GM21526 (cell line): ENCODE results near the gene TMUB2.

ENCODE experiments used
- ATAC-seq: cut with Tn5 transposase; IDR thresholded peaks from one replicate; pipeline ENCODE4 v1.9.1; 2021; ENCODE audit warnings: moderate library complexity; ENCODE audit not compliant: unreplicated experiment, low FRiP score

The TMUB2 gene

GRCh38 chr17:44176257-44176656, 10.5 kb upstream of the TMUB2 start:
- ATAC-seq, result no peak

DNA sequence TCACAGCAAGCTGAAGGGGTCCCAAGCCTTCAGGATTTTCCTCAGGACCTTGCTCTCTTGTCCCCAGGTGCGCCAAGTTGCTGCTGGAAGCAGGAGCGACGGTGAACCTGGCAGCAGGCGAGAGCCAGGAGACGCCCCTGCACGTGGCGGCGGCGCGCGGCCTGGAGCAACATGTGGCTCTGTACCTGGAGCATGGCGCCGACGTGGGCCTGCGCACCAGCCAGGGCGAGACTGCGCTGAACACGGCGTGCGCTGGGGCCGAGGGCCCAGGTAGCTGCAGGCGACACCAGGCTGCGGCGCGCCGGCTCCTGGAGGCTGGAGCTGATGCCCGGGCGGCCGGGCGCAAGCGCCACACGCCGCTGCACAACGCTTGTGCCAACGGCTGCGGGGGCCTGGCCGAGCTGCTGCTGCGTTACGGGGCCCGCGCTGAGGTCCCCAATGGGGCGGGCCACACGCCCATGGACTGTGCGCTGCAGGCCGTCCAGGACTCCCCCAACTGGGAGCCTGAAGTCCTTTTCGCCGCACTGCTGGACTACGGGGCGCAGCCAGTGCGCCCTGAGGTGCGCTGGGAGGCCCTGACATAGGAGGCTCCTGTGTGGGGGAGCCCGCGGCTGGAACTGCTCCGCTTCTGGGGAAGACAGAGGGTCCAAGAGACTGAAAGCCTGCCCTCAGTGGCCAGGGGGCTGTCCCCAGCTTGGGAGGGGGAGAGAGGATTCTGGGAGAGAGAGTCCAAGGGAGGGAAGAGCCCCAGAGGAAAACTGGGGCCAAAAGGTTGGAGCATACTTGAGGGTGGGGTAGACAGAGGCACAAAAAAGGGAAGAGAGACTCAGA, 9.9 kb upstream of the TMUB2 start:
- no peak for ATAC-seq

- no peak for ATAC-seq
Observed at GRCh38 chr17:44177640-44178039, 9.1 kb upstream of the TMUB2 start.

DNA sequence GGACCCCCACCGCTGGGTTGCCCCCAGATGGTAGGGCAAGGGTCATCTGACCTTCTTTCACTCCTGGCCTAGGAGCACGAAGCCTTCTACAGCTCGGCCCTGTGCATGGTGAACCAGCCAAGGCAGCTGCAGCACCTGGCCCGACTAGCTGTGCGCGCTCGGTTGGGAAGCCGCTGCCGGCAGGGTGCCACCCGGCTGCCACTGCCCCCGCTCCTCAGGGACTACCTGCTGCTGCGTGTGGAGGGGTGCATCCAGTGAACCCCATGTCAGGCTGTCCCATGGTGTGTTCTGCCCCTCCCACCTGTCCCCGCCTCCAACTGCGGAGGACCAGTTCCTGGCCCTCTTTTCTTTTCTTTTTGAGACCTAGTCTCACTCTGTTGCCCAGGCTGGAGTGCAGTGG, 8.6 kb upstream of the TMUB2 start:
- ATAC-seq, result no peak

GRCh38 chr17:44183024-44183423, 3.7 kb upstream of the TMUB2 start:
- no peak for ATAC-seq

- ATAC-seq, result no peak
Observed at GRCh38 chr17:44184212-44184810, 2.5 kb upstream of the TMUB2 start.

DNA sequence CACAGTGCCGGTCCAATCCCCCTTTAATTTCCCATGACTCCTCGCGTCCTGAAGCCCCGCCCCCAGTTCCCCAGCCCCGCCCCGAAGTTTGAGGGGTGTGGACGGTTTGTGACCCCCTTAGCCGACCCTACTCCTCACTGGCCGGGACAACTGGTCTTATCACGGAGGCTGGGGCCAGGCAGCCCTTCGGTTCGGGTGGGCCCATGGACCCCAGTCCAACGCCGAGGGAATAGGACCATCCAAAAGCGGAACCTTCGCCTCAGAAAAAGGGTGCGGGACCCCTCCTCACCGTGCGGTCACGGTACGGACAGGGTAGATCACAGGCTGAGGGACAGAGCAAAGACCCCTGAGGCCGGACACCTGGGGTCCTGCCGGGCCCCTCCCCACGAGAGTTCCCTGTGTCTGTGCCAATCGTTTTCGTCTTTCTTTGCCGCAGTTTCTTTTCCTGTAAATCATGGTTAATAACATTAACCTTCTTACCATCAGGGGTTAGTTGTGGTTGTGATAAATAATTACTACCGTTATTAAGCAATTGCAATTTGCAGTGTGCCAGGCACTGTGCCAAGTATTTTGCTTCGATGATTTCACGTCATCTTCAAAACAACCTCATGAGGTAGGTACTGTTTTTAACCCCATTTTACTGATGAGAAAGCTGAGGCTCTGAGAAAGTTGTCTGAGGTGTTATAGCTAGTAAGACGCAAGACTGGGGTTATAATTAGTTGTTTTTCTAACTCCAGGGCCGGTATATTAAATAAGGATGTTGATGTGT, 543 bp downstream of the TMUB2 start:
- peak; percentile 34 for ATAC-seq

- ATAC-seq, result no peak
Observed at GRCh38 chr17:44188576-44189403, 2.0 kb downstream of the TMUB2 start.

- no peak for ATAC-seq
Observed at GRCh38 chr17:44190481-44190880, 3.7 kb downstream of the TMUB2 start.

GRCh38 chr17:44191369-44191768, 4.6 kb downstream of the TMUB2 start:
- ATAC-seq, result no peak

GRCh38 chr17:44191941-44192496, 5.2 kb downstream of the TMUB2 start:
- ATAC-seq, result no peak

DNA sequence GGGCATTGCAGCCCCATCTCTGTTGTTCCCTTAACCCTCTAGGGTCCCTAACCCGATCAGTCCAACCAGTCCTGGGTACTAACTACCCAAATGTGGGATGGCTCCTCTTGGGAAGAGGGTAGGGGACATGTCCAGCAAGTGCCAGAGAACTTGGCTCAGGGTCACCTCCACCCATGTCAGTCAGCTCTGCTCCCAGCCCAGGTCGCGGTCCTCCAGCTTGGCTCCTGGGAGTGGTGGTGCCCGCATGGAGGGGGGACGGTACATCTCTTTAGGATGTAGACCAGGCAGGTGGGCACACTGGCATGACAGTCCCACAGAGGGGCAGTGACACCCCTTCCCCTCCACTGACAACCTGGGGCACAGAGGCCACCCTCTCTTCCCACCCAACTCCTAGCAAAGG, 6.0 kb downstream of the TMUB2 start:
- ATAC-seq, result no peak

DNA sequence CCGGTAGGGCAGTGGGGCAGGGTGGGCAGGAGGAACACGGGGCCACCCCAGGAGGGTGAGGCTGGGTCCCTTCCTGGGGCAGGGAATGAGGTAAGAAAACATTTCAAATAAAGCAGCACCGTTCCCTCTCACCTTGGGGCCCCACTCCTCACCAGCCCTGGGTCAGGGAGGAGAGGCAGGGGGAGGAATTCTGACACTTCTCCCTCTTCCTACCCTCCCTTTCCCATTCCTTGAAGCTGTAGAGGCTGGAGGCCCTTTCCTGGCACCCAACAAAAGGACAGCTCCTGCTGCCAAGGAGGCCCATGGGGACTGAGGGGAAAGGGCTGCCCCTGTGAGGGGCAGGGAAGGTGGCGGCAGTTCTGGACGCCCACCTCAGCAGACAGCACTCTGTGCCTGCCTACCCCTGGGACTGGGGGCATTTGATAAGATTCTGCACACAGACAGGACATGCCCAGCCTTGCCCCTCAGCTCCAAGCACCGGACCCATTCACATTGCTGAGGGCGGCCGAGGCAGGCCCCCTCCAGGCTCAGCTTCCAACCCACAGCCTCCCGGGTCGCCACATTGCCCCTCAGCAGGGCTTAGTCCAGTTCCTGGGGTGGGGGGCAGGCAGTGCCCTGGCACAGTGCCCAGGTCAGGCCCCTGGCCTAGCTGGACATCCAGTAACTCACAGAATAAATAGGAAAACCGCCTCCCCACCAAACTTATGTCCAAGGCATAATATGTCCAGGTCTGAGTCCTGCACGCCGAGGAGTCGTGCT, 6.7 kb downstream of the TMUB2 start:
- no peak for ATAC-seq

DNA sequence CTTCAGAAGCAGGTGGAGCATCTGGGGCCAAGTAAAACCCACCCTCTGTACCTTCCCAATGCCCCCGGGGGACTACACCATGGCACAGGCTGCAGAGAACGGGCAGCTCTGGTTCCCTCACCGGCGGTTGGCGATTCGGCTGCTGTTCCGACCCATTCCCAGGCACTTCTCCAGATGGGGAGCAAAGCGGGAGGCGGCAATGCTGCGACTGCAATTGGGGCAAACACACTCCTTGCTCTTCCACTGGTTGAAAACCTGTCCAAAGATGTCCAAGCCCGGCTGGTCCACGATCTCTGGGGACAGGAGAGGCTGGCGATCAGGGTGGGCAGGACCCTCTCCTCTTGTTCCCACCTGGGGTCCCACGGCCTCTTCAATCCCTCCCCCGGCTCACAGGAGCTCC, 10.3 kb downstream of the TMUB2 start:
- ATAC-seq, result no peak

GRCh38 chr17:44197980-44198720, 11.4 kb downstream of the TMUB2 start:
- no peak for ATAC-seq

DNA sequence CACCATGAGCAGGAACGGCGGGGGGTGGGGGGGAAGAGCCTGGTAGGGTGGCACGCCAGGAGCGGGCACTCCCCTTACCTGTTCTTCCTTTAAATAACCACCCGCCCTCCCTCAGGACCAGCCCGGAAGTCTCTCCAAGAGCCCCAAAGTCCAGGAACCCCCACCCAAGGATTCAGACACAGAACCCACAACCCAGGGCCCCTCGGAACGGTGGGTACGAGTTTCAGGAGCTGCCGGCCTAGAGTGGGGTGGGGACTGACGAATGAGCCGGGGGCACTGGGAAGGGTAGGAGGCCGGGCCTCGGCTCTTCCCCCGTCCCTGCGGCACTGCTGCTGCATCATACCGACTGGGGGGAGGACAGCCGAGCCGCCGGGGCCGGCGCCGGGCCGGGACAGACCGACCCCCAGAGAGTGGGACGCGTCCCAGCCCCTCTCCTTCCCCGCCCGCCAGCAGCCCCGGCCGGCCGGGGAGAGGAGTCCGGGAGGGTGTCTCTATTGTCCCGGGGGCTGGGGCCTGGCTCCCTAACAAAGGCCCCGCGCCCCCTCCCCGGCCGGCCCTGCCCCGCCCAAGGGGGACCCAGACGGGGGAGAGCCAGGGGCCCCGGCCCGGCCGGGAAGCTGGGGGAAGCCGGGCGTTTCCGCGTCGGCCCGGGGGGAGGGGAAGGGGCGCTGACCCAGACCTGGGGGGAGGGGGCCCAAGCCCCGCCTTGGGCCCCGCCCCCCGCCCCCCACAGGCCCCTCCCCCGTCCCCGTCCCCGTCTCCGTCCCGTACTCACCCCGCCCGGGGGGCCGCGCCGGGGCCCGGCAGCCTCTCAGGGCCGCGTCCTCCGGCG, 12.2 kb downstream of the TMUB2 start:
- peak; percentile 0 for ATAC-seq

DNA sequence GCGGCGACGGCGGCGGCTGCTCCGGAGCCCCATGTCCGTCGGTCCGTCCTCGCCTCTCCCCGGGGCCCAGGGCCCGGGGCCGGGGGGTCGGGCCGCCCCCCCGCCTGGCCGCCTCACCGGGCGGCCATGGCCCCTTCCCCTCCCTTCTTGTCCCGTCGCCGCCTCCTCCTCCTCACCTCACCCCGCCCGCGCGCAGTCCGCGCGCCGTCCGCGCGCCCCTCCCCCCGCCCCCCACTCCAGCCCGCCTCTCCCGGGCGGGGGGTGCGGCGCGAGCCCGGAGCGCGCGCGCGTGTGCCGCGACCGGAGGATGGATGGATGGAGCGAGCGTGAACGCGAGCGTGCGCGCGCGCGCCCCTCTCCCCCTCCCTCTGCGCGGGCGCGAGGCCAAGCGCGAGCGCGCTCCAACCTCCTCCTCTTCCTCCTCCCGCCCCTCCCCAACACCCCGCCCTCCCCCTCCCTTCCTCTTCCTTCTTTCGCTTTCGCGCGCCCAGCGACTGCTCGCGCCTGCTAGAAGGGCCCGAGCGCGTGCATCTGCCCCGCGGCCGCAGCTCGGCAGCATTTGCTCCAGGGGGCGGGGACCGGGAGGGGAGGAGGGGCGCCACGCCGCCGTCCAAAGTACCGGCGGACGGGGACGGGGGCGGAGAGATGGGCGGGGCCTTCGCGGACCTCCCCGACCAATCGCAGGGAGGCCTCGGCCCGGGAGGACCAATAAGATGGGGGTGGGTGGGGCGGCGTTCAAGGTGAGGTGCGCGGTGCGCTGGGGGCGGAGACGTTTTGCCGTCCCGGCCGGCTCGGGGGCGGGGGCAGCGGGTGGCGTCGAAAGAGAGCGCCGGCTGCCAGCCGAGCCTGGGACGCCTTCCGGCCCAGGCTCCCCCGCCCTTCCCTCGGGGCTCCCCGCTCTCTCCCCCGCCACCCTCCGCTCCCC, 13.0 kb downstream of the TMUB2 start, which contains the start of gene ATXN7L3:
Gene ATXN7L3, minus strand, starts transcription at position 332 of the 925 bp plus-strand sequence. CDS start 1,814 bp downstream, outside the sequence.
- peak; percentile 54 for ATAC-seq
